Body of pancreas (tissue), 4 donors: Measurements from ENCODE around the gene LAIR1.

Experiments
- CTCF ChIP-seq, 7 experiments: fragments of 450-650 bp in 4 of 7; fragments of 200-600 bp in 3 of 7; sonication (generic) in 3 of 7; IDR thresholded peaks; one replicate each; pipeline ENCODE4 v1.5.1; 2016 to 2019; ENCODE audit warnings: antibody characterized with exemption in 7 of 7
- POLR2A ChIP-seq, 3 donors: fragments of 450-650 bp; IDR thresholded peaks; one replicate each; pipeline ENCODE4 v1.6.1; 2016; ENCODE audit warnings: antibody characterized with exemption in 3 of 3, mild to moderate bottlenecking in 2 of 3

GRCh38 chr19:54317965-54318240 is 46.8 kb downstream of the LAIR1 start:
- TF ChIP-seq CTCF (IDR thresholded peaks at IDR 0.05): no peak
- no peak for TF ChIP-seq POLR2A (IDR thresholded peaks at IDR 0.05)
